Progenitor cell of endocrine pancreas (in vitro differentiated cells): Measurements from ENCODE around the gene FMN2. TPM values are rescaled to one million over a fixed set of nuclear protein-coding genes. Genes with fewer than 3 reads are reported as not detected.

Experiments used
- DNase-seq: peaks from one replicate; pipeline ENCODE4 v3.0.0; 2021; ENCODE audit warnings: low spot score; ENCODE audit not compliant: unreplicated experiment
- H3K27ac Mint-ChIP-seq: 2 replicates; pipeline ENCODE4 v1.8.0; 2021; ENCODE audit warnings: mild to moderate bottlenecking, moderate library complexity, mixed read lengths
- H3K27me3 Mint-ChIP-seq: 2 replicates; pipeline ENCODE4 v1.8.0; 2021; ENCODE audit warnings: mixed read lengths
- H3K36me3 Mint-ChIP-seq: 2 replicates; pipeline ENCODE4 v1.8.0; 2022; ENCODE audit warnings: mixed read lengths; ENCODE audit not compliant: insufficient read depth
- H3K4me1 Mint-ChIP-seq: 2 replicates; pipeline ENCODE4 v1.8.0; 2021; ENCODE audit warnings: low read depth, mixed read lengths
- H3K4me3 Mint-ChIP-seq: 2 replicates; pipeline ENCODE4 v1.8.0; 2021; ENCODE audit warnings: low read depth, mild to moderate bottlenecking, moderate library complexity, mixed read lengths
- H3K9me3 Mint-ChIP-seq: 2 replicates; pipeline ENCODE4 v1.8.0; 2021; ENCODE audit warnings: low read depth, mixed read lengths
- CTCF ChIP-seq: fragments of 200-600 bp; sonication (generic); IDR thresholded peaks from one replicate; pipeline ENCODE4 v1.5.0; 2021; ENCODE audit warnings: antibody characterized with exemption, mild to moderate bottlenecking; ENCODE audit not compliant: unreplicated experiment
- total RNA-seq: library from RNA; stranded (reverse); gene quantifications from 2 replicates; pipeline ENCODE4 v1.2.1, GENCODE V29; 2021

Gene FMN2
- total RNA-seq, 1 donor from 2014 or later: 3.2 TPM

- no peak for TF ChIP-seq CTCF
- Mint-ChIP-seq H3K4me1 (peaks cover 6% of the 10 kb centered on the region), H3K9me3 (peaks cover 6% of the 10 kb centered on the region), H3K27ac (no peak overlapping the region), H3K36me3 (peaks cover 1% of the 10 kb centered on the region), H3K4me3 (no peak overlapping the region), H3K27me3 (peaks cover 4% of the 10 kb centered on the region)
- DNase-seq: no peak
These were observed 218.7 kb downstream of the FMN2 start for GRCh38 chr1:240310226-240310925.

- H3K4me3 Mint-ChIP-seq: no peak overlapping the region
- H3K4me1 Mint-ChIP-seq: peaks cover 6% of the 10 kb centered on the region
- DNase-seq: no peak
- no peak overlapping the region for H3K27ac Mint-ChIP-seq
- H3K27me3 Mint-ChIP-seq: peaks cover 4% of the 10 kb centered on the region
- TF ChIP-seq CTCF: no peak
- peaks cover 2% of the 10 kb centered on the region for H3K9me3 Mint-ChIP-seq
- no peaks in the 10 kb centered on the region for H3K36me3 Mint-ChIP-seq
These were observed 221.2 kb downstream of the FMN2 start for GRCh38 chr1:240312872-240313271.

GRCh38 chr1:240314845-240315801 lies 223.4 kb downstream of the FMN2 start:
- Mint-ChIP-seq H3K27ac (no peak overlapping the region), H3K27me3 (peaks cover 9% of the 10 kb centered on the region), H3K4me1 (peaks cover 5% of the 10 kb centered on the region), H3K4me3 (no peak overlapping the region), H3K9me3 (peaks cover 4% of the 10 kb centered on the region), H3K36me3 (no peaks in the 10 kb centered on the region)
- DNase-seq: no peak
- no peak for TF ChIP-seq CTCF

- Mint-ChIP-seq H3K9me3 (peaks cover 8% of the 10 kb centered on the region), H3K36me3 (peaks cover 2% of the 10 kb centered on the region), H3K4me3 (no peak overlapping the region), H3K4me1 (peaks cover 13% of the 10 kb centered on the region), H3K27me3 (peaks cover 14% of the 10 kb centered on the region), H3K27ac (no peak overlapping the region)
- no peak for DNase-seq
- no peak for TF ChIP-seq CTCF
These were observed 228.3 kb downstream of the FMN2 start for GRCh38 chr1:240319998-240320397.

- H3K27me3 Mint-ChIP-seq: peaks cover 14% of the 10 kb centered on the region
- peaks cover 13% of the 10 kb centered on the region for H3K4me1 Mint-ChIP-seq
- DNase-seq: no peak
- peaks cover 8% of the 10 kb centered on the region for H3K9me3 Mint-ChIP-seq
- peaks cover 2% of the 10 kb centered on the region for H3K36me3 Mint-ChIP-seq
- no peak for TF ChIP-seq CTCF
- H3K27ac Mint-ChIP-seq: no peak overlapping the region
- H3K4me3 Mint-ChIP-seq: no peak overlapping the region
These were observed 229.0 kb downstream of the FMN2 start for GRCh38 chr1:240320659-240321058.
